COR-L47 (cell line): ENCODE results near the gene TTC13.

Source experiments
- DNase-seq: peaks from one replicate; lab custom pipeline; 2025; lab: John Stamatoyannopoulos, UW

Gene TTC13

GRCh38 chr1:230907472-230908205 lies 71.0 kb downstream of the TTC13 start:
- DNase-seq, result no peak

- no peak for DNase-seq
Measured at GRCh38 chr1:230906226-230906625, 72.4 kb downstream of the TTC13 start.

- no peak for DNase-seq
Measured at GRCh38 chr1:230905733-230906132, 72.9 kb downstream of the TTC13 start.

GRCh38 chr1:230902349-230902923 lies 76.2 kb downstream of the TTC13 start:
- no peak for DNase-seq

GRCh38 chr1:230901671-230902070 lies 77.0 kb downstream of the TTC13 start:
- no peak for DNase-seq

GRCh38 chr1:230900984-230901383 lies 77.7 kb downstream of the TTC13 start:
- no peak for DNase-seq

GRCh38 chr1:230899841-230900251 lies 78.8 kb downstream of the TTC13 start:
- DNase-seq, result no peak

GRCh38 chr1:230898748-230899147 lies 79.9 kb downstream of the TTC13 start:
- DNase-seq, result no peak

GRCh38 chr1:230898144-230898543 lies 80.5 kb downstream of the TTC13 start:
- no peak for DNase-seq

- no peak for DNase-seq
Measured at GRCh38 chr1:230896779-230897178, 81.9 kb downstream of the TTC13 start.

- no peak for DNase-seq
Measured at GRCh38 chr1:230895452-230895851, 83.2 kb downstream of the TTC13 start.

- DNase-seq, result no peak
Measured at GRCh38 chr1:230894664-230895063, 84.0 kb downstream of the TTC13 start.

GRCh38 chr1:230894032-230894431 lies 84.6 kb downstream of the TTC13 start:
- DNase-seq, result no peak

- no peak for DNase-seq
Measured at GRCh38 chr1:230892018-230892491, 86.6 kb downstream of the TTC13 start.

GRCh38 chr1:230891413-230891812 lies 87.2 kb downstream of the TTC13 start:
- DNase-seq, result no peak

GRCh38 chr1:230884646-230885045 lies 94.0 kb downstream of the TTC13 start:
- no peak for DNase-seq

- no peak for DNase-seq
Measured at GRCh38 chr1:230883967-230884366, 94.7 kb downstream of the TTC13 start.

- DNase-seq, result no peak
Measured at GRCh38 chr1:230879778-230880177, 98.9 kb downstream of the TTC13 start.

GRCh38 chr1:230878591-230878990 lies 100.1 kb downstream of the TTC13 start:
- DNase-seq, result no peak

- DNase-seq, result no peak
Measured at GRCh38 chr1:230877924-230878590, 100.6 kb downstream of the TTC13 start.

GRCh38 chr1:230877146-230877923 lies 101.3 kb downstream of the TTC13 start:
- no peak for DNase-seq

GRCh38 chr1:230876660-230877059 lies 102.0 kb downstream of the TTC13 start:
- no peak for DNase-seq
